Breast epithelium (tissue), 3 donors: ENCODE data around the gene SOD2.

Experiments used
- POLR2A ChIP-seq: fragments of 450-650 bp; IDR thresholded peaks from one replicate; pipeline ENCODE4 v1.6.1; 2016; ENCODE audit warnings: antibody characterized with exemption, mild to moderate bottlenecking, moderate library complexity
- POLR2AphosphoS5 ChIP-seq, 3 donors: sonication (generic); formaldehyde crosslinking; IDR thresholded peaks; one replicate each; pipeline ENCODE4 v1.6.1; 2017; ENCODE audit warnings: antibody characterized with exemption in 3 of 3
- TF ChIP-seq, protein P1 (sequence below), 3 donors: fragments of 450-650 bp; IDR thresholded peaks; one replicate each; pipeline ENCODE4 v1.5.1; 2016 to 2017; ENCODE audit warnings: antibody characterized with exemption in 3 of 3, mild to moderate bottlenecking in 3 of 3, moderate library complexity in 3 of 3

DNA sequence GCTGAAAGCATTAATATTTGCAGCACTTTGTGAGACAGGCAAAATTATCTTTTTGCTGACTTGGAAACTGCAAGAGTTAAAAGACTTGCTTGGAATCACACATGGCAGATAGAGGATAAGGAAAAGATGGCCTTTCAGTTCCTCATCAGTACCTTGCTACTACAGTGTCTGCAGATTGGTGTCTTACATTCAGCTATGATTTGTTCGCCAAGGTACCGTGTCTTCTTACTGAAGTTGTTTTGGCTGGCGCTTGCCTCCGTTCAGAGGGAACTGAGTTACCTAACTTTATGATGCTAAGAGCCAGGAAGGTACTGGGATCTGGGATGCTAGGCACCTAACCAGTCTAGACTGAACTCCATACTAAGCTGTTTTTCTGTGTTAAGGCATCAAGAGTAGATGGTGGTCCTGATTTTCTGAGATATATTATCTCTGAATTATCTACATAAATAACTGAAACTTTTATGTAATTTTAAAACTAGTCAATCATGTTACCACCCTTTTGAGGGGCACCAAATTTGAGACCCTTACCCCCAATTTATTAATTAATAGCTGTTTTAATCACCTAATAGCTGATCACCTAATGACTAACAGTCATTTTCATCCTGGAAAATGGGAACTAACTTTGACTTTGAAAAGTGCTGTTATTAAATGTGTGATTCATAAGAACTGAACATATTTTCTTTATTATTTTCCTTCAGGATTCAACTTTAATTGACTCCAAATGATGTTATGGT, 36.7 kb upstream of the SOD2 start:
- TF ChIP-seq, protein P1, sequence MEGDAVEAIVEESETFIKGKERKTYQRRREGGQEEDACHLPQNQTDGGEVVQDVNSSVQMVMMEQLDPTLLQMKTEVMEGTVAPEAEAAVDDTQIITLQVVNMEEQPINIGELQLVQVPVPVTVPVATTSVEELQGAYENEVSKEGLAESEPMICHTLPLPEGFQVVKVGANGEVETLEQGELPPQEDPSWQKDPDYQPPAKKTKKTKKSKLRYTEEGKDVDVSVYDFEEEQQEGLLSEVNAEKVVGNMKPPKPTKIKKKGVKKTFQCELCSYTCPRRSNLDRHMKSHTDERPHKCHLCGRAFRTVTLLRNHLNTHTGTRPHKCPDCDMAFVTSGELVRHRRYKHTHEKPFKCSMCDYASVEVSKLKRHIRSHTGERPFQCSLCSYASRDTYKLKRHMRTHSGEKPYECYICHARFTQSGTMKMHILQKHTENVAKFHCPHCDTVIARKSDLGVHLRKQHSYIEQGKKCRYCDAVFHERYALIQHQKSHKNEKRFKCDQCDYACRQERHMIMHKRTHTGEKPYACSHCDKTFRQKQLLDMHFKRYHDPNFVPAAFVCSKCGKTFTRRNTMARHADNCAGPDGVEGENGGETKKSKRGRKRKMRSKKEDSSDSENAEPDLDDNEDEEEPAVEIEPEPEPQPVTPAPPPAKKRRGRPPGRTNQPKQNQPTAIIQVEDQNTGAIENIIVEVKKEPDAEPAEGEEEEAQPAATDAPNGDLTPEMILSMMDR (IDR thresholded peaks at IDR 0.05), result no peak
- TF ChIP-seq POLR2A (no peak), POLR2AphosphoS5 (IDR thresholded peaks at IDR 0.05) (no peak)
